ENCODE data around the gene SMYD1. TPM values are rescaled to one million over a fixed set of nuclear protein-coding genes. Genes with fewer than 3 reads are reported as not detected.

The SMYD1 gene
- total RNA-seq, 1 donor from 2014 or later, result 0.25 TPM

- H3K27ac Mint-ChIP-seq (ENCODE audit: unreplicated experiment), result no peak overlapping the region
- no peaks in the 10 kb centered on the region for H3K36me3 Mint-ChIP-seq (ENCODE audit: unreplicated experiment)
- no peak for TF ChIP-seq CTCF (IDR thresholded peaks at IDR 0.05; ENCODE audit: partially characterized antibody, unreplicated experiment)
- H3K9me3 Mint-ChIP-seq (ENCODE audit: unreplicated experiment), result no peaks in the 10 kb centered on the region
- DNase-seq, result no peak
- H3K4me3 Mint-ChIP-seq (ENCODE audit: unreplicated experiment), result no peak overlapping the region
- H3K27me3 Mint-ChIP-seq (ENCODE audit: unreplicated experiment), result peaks cover 5% of the 10 kb centered on the region
- H3K4me1 Mint-ChIP-seq (ENCODE audit: low read depth, unreplicated experiment), result peaks cover 6% of the 10 kb centered on the region
Observed at GRCh38 chr2:88161446-88162244, 94.0 kb downstream of the SMYD1 start.

Small RNA genes within 50 kb of the gene (microRNA-seq; reads per million reads assigned to microRNA genes)
- gene MIR4780 (ENCODE audit: unreplicated experiment), result not detected

Other genes with a start within 250 kb of the SMYD1 start
- gene RGPD2, start 242.0 kb upstream of the SMYD1 start, total RNA-seq (ENCODE audit: unreplicated experiment), result not detected
- gene RNU2-63P, start 51.3 kb upstream of the SMYD1 start, total RNA-seq (ENCODE audit: unreplicated experiment), result 8.2 TPM
- gene KRCC1, start 12.0 kb upstream of the SMYD1 start, total RNA-seq (ENCODE audit: unreplicated experiment), result 8.0 TPM
- not detected for gene FABP1, start 60.2 kb downstream of the SMYD1 start, total RNA-seq (ENCODE audit: unreplicated experiment)
- 37.3 TPM for gene THNSL2, start 102.5 kb downstream of the SMYD1 start, total RNA-seq (ENCODE audit: unreplicated experiment)